Measurements from ENCODE around the gene CIAO2B.

DNA sequence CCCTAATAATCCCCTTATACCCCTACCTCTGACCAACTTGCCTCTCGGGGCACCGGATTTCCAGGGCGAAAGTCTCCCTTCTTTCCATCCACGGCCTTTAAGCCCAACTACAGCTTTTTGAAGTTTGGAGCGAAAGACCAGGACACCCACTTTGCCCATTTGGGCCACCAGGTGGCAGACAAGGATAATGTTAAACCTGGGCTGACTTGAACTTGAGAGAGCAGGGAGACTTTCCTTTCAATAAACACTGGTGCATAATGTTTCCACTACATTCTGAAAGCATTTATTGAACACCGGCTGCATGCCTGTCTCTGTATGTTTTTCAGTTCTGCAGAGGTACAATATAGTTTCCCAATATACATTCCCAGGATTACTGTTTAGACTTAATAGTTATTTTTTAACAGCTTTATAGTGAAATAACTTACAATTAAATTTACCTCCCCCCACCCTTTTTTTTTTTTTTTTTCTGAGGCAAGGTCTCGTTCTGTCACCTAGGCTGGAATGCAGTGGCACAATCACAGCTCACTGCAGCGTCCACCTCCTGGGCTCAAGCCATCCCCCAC lies 20.0 kb upstream of the CIAO2B start:
- TF ChIP-seq EZH2 (IDR thresholded peaks at IDR 0.05; ENCODE audit: insufficient read depth, poor library complexity, severe bottlenecking) (no peak), EZH2phosphoT487 (IDR thresholded peaks at IDR 0.05; ENCODE audit: insufficient read depth, low read depth) (no peak)
